Transverse colon (tissue), 4 donors: ENCODE results near the gene STT3B. TPM values are rescaled to one million over a fixed set of nuclear protein-coding genes. Genes with fewer than 3 reads are reported as not detected.

Experiments used
- DNase-seq: peaks from one replicate; pipeline ENCODE4 v3.0.0-alpha.2; 2019
- H3K27ac ChIP-seq, 4 donors: fragments of 200-600 bp; sonication (generic); 2 replicates each; pipeline ENCODE4 v1.5.1; 2016 to 2018; ENCODE audit warnings: inconsistent platforms in 4 of 4
- H3K27me3 ChIP-seq: fragments of 200-600 bp; sonication (generic); 2 replicates; pipeline ENCODE4 v1.5.1; 2017; ENCODE audit warnings: inconsistent platforms
- H3K36me3 ChIP-seq, 4 donors: fragments of 200-600 bp; sonication (generic); 2 replicates each; pipeline ENCODE4 v1.5.1; 2017 to 2019; ENCODE audit warnings: inconsistent platforms in 4 of 4
- H3K4me1 ChIP-seq, 4 donors: fragments of 200-600 bp; sonication (generic); 2 replicates each; pipeline ENCODE4 v1.5.1; 2017 to 2020; ENCODE audit warnings: inconsistent platforms in 4 of 4
- H3K4me3 ChIP-seq, 4 donors: fragments of 200-600 bp; sonication (generic); 1 replicate in 1 of 4; 2 replicates in 3 of 4; pipeline versions ENCODE4 v1.5.1 to v1.6.1; 2017 to 2019; ENCODE audit warnings: inconsistent platforms in 4 of 4
- H3K9me3 ChIP-seq, 2 donors: fragments of 200-600 bp; sonication (generic); 2 replicates each; pipeline ENCODE4 v1.5.1; 2017 to 2019; ENCODE audit warnings: inconsistent platforms in 2 of 2
- CTCF ChIP-seq, 5 experiments: fragments of 200-600 bp in 3 of 5; fragments of 450-650 bp in 2 of 5; sonication (generic) in 3 of 5; IDR thresholded peaks; 1 replicate in 2 of 5; 2 replicates in 3 of 5; pipeline ENCODE4 v1.5.1; 2016 to 2017; ENCODE audit warnings: antibody characterized with exemption in 5 of 5, inconsistent platforms in 3 of 5, mild to moderate bottlenecking in 2 of 5, moderate library complexity in 1 of 5
- EP300 ChIP-seq: sonication (generic); formaldehyde crosslinking; IDR thresholded peaks from one replicate; pipeline ENCODE4 v1.6.1; 2017; ENCODE audit warnings: antibody characterized with exemption, low read depth
- POLR2A ChIP-seq: fragments of 450-650 bp; IDR thresholded peaks from one replicate; pipeline ENCODE4 v1.6.1; 2016; ENCODE audit warnings: antibody characterized with exemption, mild to moderate bottlenecking, moderate library complexity
- POLR2AphosphoS5 ChIP-seq, 3 donors: sonication (generic); formaldehyde crosslinking; IDR thresholded peaks; one replicate each; pipeline ENCODE4 v1.6.1; 2016; ENCODE audit warnings: antibody characterized with exemption in 3 of 3
- WGBS, 2 donors: methylation state at CpG; one replicate each; pipeline ENCODE4 v1.1.5; 2018; ENCODE audit warnings: low coverage in 1 of 2; 5-methylcytosine and 5-hydroxymethylcytosine counted together
- in situ Hi-C, 4 donors: fragments of 200-750 bp; cut with MboI; loops; one replicate each; pipeline versions ENCODE4 v1.15.0 to v1.15.1; 2017; ENCODE audit warnings: low sequenced_read_pairs in 3 of 4, low pct_ligation_motif_present in 1 of 4, low pct_unique_long_range_greater_than_20kb in 1 of 4
- intact Hi-C: fragments of 100-400 bp; cut with DNase I; formaldehyde crosslinking; loops from one replicate; pipeline ENCODE4 v1.15.1; 2023; ENCODE audit warnings: low total_unique reads
- total RNA-seq, 4 donors: library from RNA; depleted of rRNA; stranded (reverse); fragments of >200 nt; gene quantifications; one replicate each; pipeline ENCODE4 v1.1.0, GENCODE V29; 2016

STT3B gene
- total RNA-seq, 4 donors from 2014 or later: 32.8 to 128 (median 60.9) TPM

GRCh38 chr3:31652296-31652695 is 119.6 kb downstream of the STT3B start:
- no peak overlapping the region for H3K4me3 ChIP-seq
- no peaks in the 10 kb centered on the region for H3K27me3 ChIP-seq
- no peaks in the 10 kb centered on the region for H3K4me1 ChIP-seq
- intact Hi-C loops: no loop called here
- in situ Hi-C loops: no loop called here
- H3K27ac ChIP-seq: no peak overlapping the region
- no peak for DNase-seq
- H3K36me3 ChIP-seq: peaks cover 0 to 21% (median 3%) of the 10 kb centered on the region in 4 donors
- peaks cover 62 to 81% of the 10 kb centered on the region in 2 donors for H3K9me3 ChIP-seq
- no peak for TF ChIP-seq CTCF (IDR thresholded peaks at IDR 0.05)

DNA sequence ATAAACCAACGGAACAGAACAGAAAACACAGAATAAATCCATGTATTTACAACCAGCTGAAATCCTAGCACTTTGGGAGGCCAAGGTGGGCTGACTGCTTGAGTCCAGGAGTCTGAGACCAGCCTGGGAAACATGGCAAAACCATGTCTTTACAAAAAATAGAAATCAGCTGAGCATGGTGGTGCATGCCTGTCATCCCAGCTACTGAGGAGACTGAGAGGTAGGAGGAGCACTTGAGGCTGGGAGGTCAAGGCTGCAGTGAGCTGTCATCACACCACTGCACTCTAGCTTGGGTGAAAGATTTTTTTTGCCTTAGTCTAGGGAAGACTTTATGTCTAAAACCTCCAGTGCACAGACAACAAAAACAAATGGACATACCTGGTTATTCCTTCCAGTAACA is 120.7 kb downstream of the STT3B start:
- no peak for TF ChIP-seq POLR2A
- TF ChIP-seq EP300: no peak
- no peak for TF ChIP-seq POLR2AphosphoS5 (IDR thresholded peaks at IDR 0.05)
- TF ChIP-seq CTCF (IDR thresholded peaks at IDR 0.05): no peak
- Histone ChIP-seq H3K9me3 (peaks cover 65 to 85% of the 10 kb centered on the region in 2 donors), H3K4me3 (no peak overlapping the region), H3K27me3 (no peaks in the 10 kb centered on the region), H3K36me3 (peaks cover 0 to 15% (median 0%) of the 10 kb centered on the region in 4 donors), H3K4me1 (no peaks in the 10 kb centered on the region), H3K27ac (no peak overlapping the region)
- in situ Hi-C loops (no loop called here), intact Hi-C loops (no loop called here)
- 61 to 100% methylated on average over 1 of the region's 1 CpG for WGBS, 2 donors
- DNase-seq: no peak

DNA sequence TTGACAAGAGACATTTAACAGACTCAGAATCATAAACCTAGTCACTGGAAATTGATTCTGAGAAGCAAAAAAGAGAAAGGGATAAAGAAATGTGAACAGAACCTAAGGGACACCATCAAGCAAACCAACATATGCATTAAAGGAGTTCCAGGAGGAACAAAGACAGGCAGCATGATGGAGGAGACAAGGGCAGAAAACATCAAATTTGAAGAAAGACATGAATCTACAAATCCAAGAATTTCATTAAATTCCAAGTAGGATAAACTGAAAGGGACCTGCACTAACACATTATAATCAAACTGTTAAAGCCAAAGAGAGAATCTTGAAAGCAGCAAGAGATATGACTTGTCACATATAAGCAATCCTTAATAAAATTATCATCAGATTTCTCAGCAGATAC is 122.3 kb downstream of the STT3B start:
- intact Hi-C loops: no loop called here
- TF ChIP-seq EP300 (no peak), POLR2AphosphoS5 (IDR thresholded peaks at IDR 0.05) (no peak), POLR2A (no peak), CTCF (IDR thresholded peaks at IDR 0.05) (no peak)
- peaks cover 0 to 15% (median 0%) of the 10 kb centered on the region in 4 donors for H3K36me3 ChIP-seq
- in situ Hi-C loops: no loop called here
- no peaks in the 10 kb centered on the region for H3K27me3 ChIP-seq
- H3K27ac ChIP-seq: no peak overlapping the region
- no peak overlapping the region for H3K4me3 ChIP-seq
- DNase-seq: no peak
- no peaks in the 10 kb centered on the region for H3K4me1 ChIP-seq
- peaks cover 57 to 73% of the 10 kb centered on the region in 2 donors for H3K9me3 ChIP-seq

GRCh38 chr3:31659246-31659645 is 126.5 kb downstream of the STT3B start:
- intact Hi-C loops: no loop called here
- Histone ChIP-seq H3K9me3 (peaks cover 18 to 32% of the 10 kb centered on the region in 2 donors), H3K27me3 (no peaks in the 10 kb centered on the region), H3K4me3 (no peak overlapping the region), H3K36me3 (peaks cover 0 to 7% (median 0%) of the 10 kb centered on the region in 4 donors), H3K4me1 (no peaks in the 10 kb centered on the region), H3K27ac (no peak overlapping the region)
- in situ Hi-C loops: no loop called here
- no peak for TF ChIP-seq POLR2AphosphoS5 (IDR thresholded peaks at IDR 0.05)
- TF ChIP-seq EP300: no peak
- no peak for TF ChIP-seq POLR2A
- no peak for TF ChIP-seq CTCF (IDR thresholded peaks at IDR 0.05)
- DNase-seq: no peak
